HG03045 (cell line): ENCODE measurements around the gene LHX6.

Experiments used
- ATAC-seq: cut with Tn5 transposase; IDR thresholded peaks from one replicate; pipeline ENCODE4 v1.9.1; 2021; ENCODE audit warnings: mild to moderate bottlenecking, moderate library complexity; ENCODE audit not compliant: unreplicated experiment

The LHX6 gene

GRCh38 chr9:122192914-122193525 lies 35.7 kb downstream of the LHX6 start:
- no peak for ATAC-seq

- ATAC-seq = no peak
Measured at GRCh38 chr9:122192261-122192875, 36.4 kb downstream of the LHX6 start.

GRCh38 chr9:122191584-122191983 lies 37.2 kb downstream of the LHX6 start:
- no peak for ATAC-seq

GRCh38 chr9:122190597-122191381 lies 38.0 kb downstream of the LHX6 start:
- ATAC-seq = no peak

GRCh38 chr9:122188369-122188768 lies 40.4 kb downstream of the LHX6 start:
- ATAC-seq = no peak

- no peak for ATAC-seq
Measured at GRCh38 chr9:122186777-122187470, 41.8 kb downstream of the LHX6 start.

- ATAC-seq = no peak
Measured at GRCh38 chr9:122186301-122186700, 42.5 kb downstream of the LHX6 start.

- no peak for ATAC-seq
Measured at GRCh38 chr9:122184551-122184950, 44.2 kb downstream of the LHX6 start.

- no peak for ATAC-seq
Measured at GRCh38 chr9:122183501-122183900, 45.3 kb downstream of the LHX6 start.

- ATAC-seq = no peak
Measured at GRCh38 chr9:122180633-122181032, 48.1 kb downstream of the LHX6 start.

GRCh38 chr9:122179690-122180074 lies 49.1 kb downstream of the LHX6 start:
- no peak for ATAC-seq

- no peak for ATAC-seq
Measured at GRCh38 chr9:122179054-122179689, 49.6 kb downstream of the LHX6 start.

- no peak for ATAC-seq
Measured at GRCh38 chr9:122176916-122177315, 51.8 kb downstream of the LHX6 start.

- no peak for ATAC-seq
Measured at GRCh38 chr9:122173670-122174069, 55.1 kb downstream of the LHX6 start.

GRCh38 chr9:122172131-122172530 lies 56.6 kb downstream of the LHX6 start:
- no peak for ATAC-seq

GRCh38 chr9:122168356-122168755 lies 60.4 kb downstream of the LHX6 start:
- no peak for ATAC-seq

- ATAC-seq = no peak
Measured at GRCh38 chr9:122164286-122164685, 64.5 kb downstream of the LHX6 start.

GRCh38 chr9:122162415-122162814 lies 66.3 kb downstream of the LHX6 start:
- no peak for ATAC-seq

- ATAC-seq = no peak
Measured at GRCh38 chr9:122159925-122160246, 68.9 kb downstream of the LHX6 start.

- peak; percentile 93 for ATAC-seq
Measured at GRCh38 chr9:122159026-122159924, 69.5 kb downstream of the LHX6 start, which contains the start of the genes MORN5 and NDUFA8. Gene MORN5 (plus strand): TSS chr9:122159908. CDS start chr9:122159973, 65 bp downstream. Gene NDUFA8 (minus strand): TSS chr9:122159779. CDS start chr9:122159677, 102 bp downstream.
